Hepatocyte (in vitro differentiated cells): Measurements from ENCODE around the gene KDM4B. TPM values are rescaled to one million over a fixed set of nuclear protein-coding genes. Genes with fewer than 3 reads are reported as not detected.
"Not testable (repeated sequence)": the region's sequence is repeated elsewhere in the genome, so short reads cannot be mapped to it uniquely, and the experiment has no call there.

Experiments
- DNase-seq: peaks from one replicate; pipeline ENCODE4 v3.0.0-alpha.2; 2016; ENCODE audit warnings: low spot score
- H2AFZ ChIP-seq: fragments of 200-600 bp; sonication (generic); 2 replicates; pipeline ENCODE4 v1.6.0; 2016; ENCODE audit warnings: antibody characterized with exemption, mild to moderate bottlenecking
- H3K27ac ChIP-seq: fragments of 200-600 bp; sonication (generic); 2 replicates; pipeline ENCODE4 v1.5.1; 2016; ENCODE audit warnings: mild to moderate bottlenecking
- H3K27me3 ChIP-seq: fragments of 200-600 bp; sonication (generic); 2 replicates; pipeline ENCODE4 v1.6.1; 2016
- H3K36me3 ChIP-seq: fragments of 200-600 bp; sonication (generic); replicated peaks from 2 replicates; pipeline ENCODE4 v1.5.1; 2016; ENCODE audit warnings: low read depth; ENCODE audit not compliant: insufficient read depth
- H3K4me1 ChIP-seq: fragments of 200-600 bp; sonication (generic); 2 replicates; pipeline ENCODE4 v1.5.1; 2016; ENCODE audit warnings: mild to moderate bottlenecking, moderate library complexity; ENCODE audit not compliant: insufficient read depth
- H3K4me2 ChIP-seq: fragments of 200-600 bp; sonication (generic); 2 replicates; pipeline ENCODE4 v1.6.0; 2016
- H3K4me3 ChIP-seq: fragments of 200-600 bp; sonication (generic); 2 replicates; pipeline ENCODE4 v1.5.1; 2016; ENCODE audit warnings: mild to moderate bottlenecking
- H3K79me2 ChIP-seq: fragments of 200-600 bp; sonication (generic); 2 replicates; pipeline ENCODE4 v1.6.0; 2017; ENCODE audit warnings: mild to moderate bottlenecking
- H3K9me2 ChIP-seq: fragments of 200-600 bp; sonication (generic); replicated peaks from 2 replicates; pipeline ENCODE4 v1.6.0; 2017; ENCODE audit warnings: mild to moderate bottlenecking; ENCODE audit not compliant: insufficient read depth
- H3K9me3 ChIP-seq: fragments of 200-600 bp; sonication (generic); 2 replicates; pipeline ENCODE4 v1.5.1; 2016; ENCODE audit warnings: low read depth, mild to moderate bottlenecking
- H4K20me1 ChIP-seq: fragments of 200-600 bp; sonication (generic); 2 replicates; pipeline ENCODE4 v1.6.0; 2016; ENCODE audit warnings: mild to moderate bottlenecking; ENCODE audit not compliant: insufficient read depth, poor library complexity, severe bottlenecking
- CTCF ChIP-seq: fragments of 200-600 bp; sonication (generic); IDR thresholded peaks from 2 replicates; pipeline ENCODE4 v1.5.1; 2016; ENCODE audit warnings: antibody characterized with exemption, mild to moderate bottlenecking; ENCODE audit not compliant: poor library complexity
- EZH2 ChIP-seq: fragments of 200-600 bp; sonication (generic); IDR thresholded peaks from 2 replicates; pipeline ENCODE4 v1.6.1; 2016; ENCODE audit warnings: antibody characterized with exemption, mild to moderate bottlenecking, borderline replicate concordance
- EZH2phosphoT487 ChIP-seq: fragments of 200-600 bp; sonication (generic); IDR thresholded peaks from one replicate; pipeline ENCODE4 v1.6.1; 2018; ENCODE audit warnings: antibody characterized with exemption, mild to moderate bottlenecking, low read depth, moderate library complexity; ENCODE audit not compliant: unreplicated experiment, severe bottlenecking
- WGBS: methylation state at CpG from one replicate; pipeline ENCODE4 v1.1.6; 2016; ENCODE audit warnings: low lambda C conversion rate; ENCODE audit errors: missing lambda C conversion rate; 5-methylcytosine and 5-hydroxymethylcytosine counted together
- polyA plus RNA-seq: library from polyadenylated mRNA; unstranded; fragments of >200 nt; fragmentation: Nextera tagmentation; extraction: Ambion mirVana; gene quantifications from 2 replicates; pipeline ENCODE4 v1.2.1, GENCODE V29; 2016
- total RNA-seq: library from RNA; depleted of rRNA; stranded (reverse); fragments of >200 nt; gene quantifications from 2 replicates; pipeline ENCODE4 v1.2.3, GENCODE V29; 2014

The KDM4B gene
- total and polyA plus RNA-seq, 2 experiments from 2014 or later: 22.2 to 29.6 TPM

DNA sequence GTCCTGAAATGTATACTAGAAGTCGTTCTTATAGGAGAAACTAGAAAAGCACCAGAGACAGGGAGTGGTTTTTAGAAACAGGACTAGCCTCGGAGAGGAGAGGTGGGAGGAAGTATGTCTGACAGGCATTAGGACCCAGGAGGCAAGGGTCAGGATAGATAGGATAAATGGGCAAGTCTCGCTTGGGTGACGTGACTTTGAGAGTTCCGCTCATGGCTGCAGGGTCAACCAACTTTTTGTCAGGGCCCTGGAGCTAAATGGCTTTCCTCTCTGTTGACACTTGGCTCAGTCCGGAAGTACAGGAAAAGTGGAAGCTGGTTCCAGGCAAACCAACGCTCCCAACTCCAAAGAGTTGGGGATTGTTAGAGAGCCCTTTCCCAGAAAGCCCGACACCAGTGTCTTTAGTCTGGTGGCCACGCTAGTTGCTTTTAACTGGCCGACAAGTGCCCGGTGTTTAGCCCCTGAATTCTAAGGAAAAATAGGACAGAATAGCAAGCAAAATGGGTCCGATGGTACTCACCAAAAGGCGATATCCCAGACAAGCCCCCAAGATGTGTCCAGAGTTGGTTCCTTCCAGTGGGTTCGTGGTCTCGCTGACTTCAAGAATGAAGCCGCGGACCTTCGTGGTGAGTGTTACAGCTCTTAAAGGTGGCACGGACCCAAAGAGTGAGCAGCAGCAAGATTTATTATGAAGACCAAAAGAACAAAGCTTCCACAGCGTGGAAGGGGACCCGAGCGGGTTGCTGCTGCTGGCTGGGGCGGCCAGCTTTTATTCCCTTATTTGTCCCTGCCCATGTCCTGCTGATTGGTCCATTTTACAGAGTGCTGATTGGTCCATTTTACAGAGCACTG lies 196.2 kb downstream of the KDM4B start:
- H2AFZ ChIP-seq, H3K4me3 ChIP-seq, H3K9me2 ChIP-seq, H3K79me2 ChIP-seq, H4K20me1 ChIP-seq, H3K27me3 ChIP-seq, DNase-seq, H3K36me3 ChIP-seq, H3K4me1 ChIP-seq, H3K4me2 ChIP-seq, H3K9me3 ChIP-seq, H3K27ac ChIP-seq: not testable (repeated sequence)
- WGBS: 78% methylated on average over 23 of the region's 23 CpGs

DNA sequence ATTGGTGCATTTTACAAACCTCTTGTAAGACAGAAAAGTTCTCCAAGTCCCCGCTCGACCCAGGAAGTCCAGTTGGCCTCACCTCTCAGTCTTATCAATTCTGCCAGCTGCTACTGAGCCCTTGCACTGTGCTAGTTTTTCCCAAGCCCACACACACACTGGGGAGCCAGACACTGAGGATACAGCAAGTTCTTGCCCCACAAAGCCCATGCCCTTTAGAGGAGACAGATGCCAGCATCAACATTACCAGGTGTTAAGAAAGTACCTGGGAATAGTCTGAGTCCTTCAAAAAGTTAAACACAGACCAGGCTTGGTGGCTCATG lies 196.7 kb downstream of the KDM4B start:
- WGBS: 100% methylated on average over 2 of the region's 2 CpGs
- TF ChIP-seq CTCF (no peak), EZH2 (no peak), EZH2phosphoT487 (no peak)

GRCh38 chr19:5166262-5166661 lies 197.3 kb downstream of the KDM4B start:
- Histone ChIP-seq H3K4me3 (no peak overlapping the region), H4K20me1 (no peaks in the 10 kb centered on the region), H3K4me1 (no peaks in the 10 kb centered on the region), H3K36me3 (no peaks in the 10 kb centered on the region), H3K79me2 (no peaks in the 10 kb centered on the region), H3K4me2 (no peak overlapping the region), H3K27me3 (no peaks in the 10 kb centered on the region), H3K27ac (no peak overlapping the region), H3K9me3 (no peaks in the 10 kb centered on the region), H3K9me2 (no peaks in the 10 kb centered on the region), H2AFZ (no peak overlapping the region)
- TF ChIP-seq EZH2phosphoT487: no peak
- TF ChIP-seq EZH2: no peak
- TF ChIP-seq CTCF: no peak
- no peak for DNase-seq

More for the DNA sequence above, 196.7 kb downstream of the KDM4B start:
- Histone ChIP-seq H4K20me1 (no peaks in the 10 kb centered on the region), H3K27me3 (no peaks in the 10 kb centered on the region), H2AFZ (no peak overlapping the region), H3K4me2 (no peak overlapping the region), H3K4me3 (no peak overlapping the region), H3K79me2 (no peaks in the 10 kb centered on the region), H3K27ac (no peak overlapping the region), H3K4me1 (no peaks in the 10 kb centered on the region), H3K9me2 (no peaks in the 10 kb centered on the region), H3K36me3 (no peaks in the 10 kb centered on the region), H3K9me3 (no peaks in the 10 kb centered on the region)
- DNase-seq: no peak

DNA sequence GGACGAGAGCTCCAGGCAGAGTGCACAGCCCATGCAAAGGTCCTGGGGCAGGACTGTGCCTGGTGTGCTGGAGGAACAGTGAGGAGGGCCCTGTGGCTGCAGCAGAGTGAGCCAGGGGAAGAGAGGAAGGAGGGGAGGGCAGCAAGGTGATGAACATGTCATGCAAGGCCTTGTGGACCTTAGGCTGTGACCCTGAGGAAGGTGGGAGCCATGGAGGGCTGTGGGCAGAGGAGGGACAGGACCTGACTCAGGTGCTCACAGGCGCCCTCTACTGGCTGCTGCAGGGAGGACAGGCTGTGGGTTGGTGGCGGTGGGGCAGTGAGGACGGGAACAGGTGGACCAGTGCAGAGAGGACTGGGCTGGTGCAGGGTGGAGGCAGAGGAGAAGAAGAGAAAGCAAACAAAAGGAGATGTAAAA lies 201.4 kb downstream of the KDM4B start:
- TF ChIP-seq EZH2phosphoT487 (no peak), CTCF (peak; percentile 17), EZH2 (no peak)
- Histone ChIP-seq H3K79me2 (no peaks in the 10 kb centered on the region), H3K4me2 (no peak overlapping the region), H3K27ac (no peak overlapping the region), H3K4me1 (no peaks in the 10 kb centered on the region), H3K9me3 (no peaks in the 10 kb centered on the region), H2AFZ (no peak overlapping the region), H3K9me2 (no peaks in the 10 kb centered on the region), H3K36me3 (no peaks in the 10 kb centered on the region), H4K20me1 (no peaks in the 10 kb centered on the region), H3K27me3 (no peaks in the 10 kb centered on the region), H3K4me3 (no peak overlapping the region)
- 74% methylated on average over 4 of the region's 4 CpGs for WGBS
- no peak for DNase-seq
